AG04450 (cell line): ENCODE data around the gene ARHGAP26. TPM values are rescaled to one million over a fixed set of nuclear protein-coding genes. Genes with fewer than 3 reads are reported as not detected.

Source experiments
- CTCF ChIA-PET: fragments of 300-600, 350-600 bp; formaldehyde crosslinking; extraction: SDS; loops from one replicate; lab custom pipeline; 2022; ENCODE audit warnings: antibody characterized with exemption, inconsistent platforms; lab: Charles Lee
- POLR2A ChIA-PET: fragments of 350-600 bp; formaldehyde crosslinking; extraction: SDS; loops from one replicate; lab custom pipeline; 2021; ENCODE audit warnings: antibody characterized with exemption, inconsistent platforms; lab: Yijun Ruan, JAX
- DNase-seq: peaks from one replicate; pipeline ENCODE4 v3.0.0-alpha.2; 2011; ENCODE audit warnings: low read depth, low spot score
- H3K27ac ChIP-seq: one replicate; pipeline ENCODE4 v1.5.1; 2012; ENCODE audit warnings: low read depth, low read length, control low read depth
- H3K27me3 ChIP-seq: one replicate; pipeline ENCODE4 v1.6.0; 2012; ENCODE audit warnings: low read length; ENCODE audit not compliant: control insufficient read depth, insufficient read depth
- H3K4me3 ChIP-seq: 2 replicates; pipeline ENCODE4 v1.5.1; 2011; ENCODE audit warnings: mild to moderate bottlenecking, low read depth, low read length, control low read depth
- H3K9me3 ChIP-seq: 2 replicates; pipeline ENCODE4 v1.5.1; 2012; ENCODE audit warnings: low read length; ENCODE audit not compliant: control insufficient read depth, insufficient read depth
- CTCF ChIP-seq: IDR thresholded peaks from 2 replicates; pipeline ENCODE4 v1.5.1; 2011; ENCODE audit warnings: low read depth, low read length, control low read depth, inconsistent platforms
- polyA plus RNA-seq: library from polyadenylated mRNA; depleted of rRNA; stranded (reverse); fragments of >200 nt; gene quantifications from 2 replicates; pipeline ENCODE4 v1.2.3, GENCODE V29; 2011

ARHGAP26 gene
- polyA plus RNA-seq, 1 experiment = 0.56 TPM

DNA sequence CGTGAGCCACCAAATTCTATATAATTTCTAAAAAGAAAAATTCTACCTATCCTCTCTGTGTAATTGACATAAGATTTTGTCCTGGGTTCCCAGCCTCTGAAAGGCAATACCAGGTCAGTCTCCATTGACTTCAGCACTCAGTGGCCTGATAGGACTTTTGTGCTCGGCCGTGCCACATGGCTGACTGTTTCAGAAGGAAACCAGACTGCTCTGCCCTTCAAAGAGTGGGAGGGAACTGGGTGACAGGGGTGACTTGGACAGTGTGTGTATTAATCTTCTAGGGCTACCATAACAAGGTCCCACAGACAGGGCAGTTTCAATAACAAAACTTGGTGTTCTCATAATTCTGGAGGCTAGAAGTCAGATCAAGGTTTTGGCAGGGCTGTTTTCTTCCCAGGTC lies 43.0 kb downstream of the ARHGAP26 start:
- ChIA-PET POLR2A (no interaction called here), CTCF (interaction anchor here (0.6 to 2.3 kb wide), 2 partner anchors 100 to 201 kb away, joined by 6 to 7 read pairs; no protein-coding TSS in a partner anchor)
- no peak overlapping the region for H3K27ac ChIP-seq
- H3K9me3 ChIP-seq = no peaks in the 10 kb centered on the region
- no peak for TF ChIP-seq CTCF
- DNase-seq = no peak
- H3K27me3 ChIP-seq = peaks cover 3% of the 10 kb centered on the region
- no peak overlapping the region for H3K4me3 ChIP-seq

DNA sequence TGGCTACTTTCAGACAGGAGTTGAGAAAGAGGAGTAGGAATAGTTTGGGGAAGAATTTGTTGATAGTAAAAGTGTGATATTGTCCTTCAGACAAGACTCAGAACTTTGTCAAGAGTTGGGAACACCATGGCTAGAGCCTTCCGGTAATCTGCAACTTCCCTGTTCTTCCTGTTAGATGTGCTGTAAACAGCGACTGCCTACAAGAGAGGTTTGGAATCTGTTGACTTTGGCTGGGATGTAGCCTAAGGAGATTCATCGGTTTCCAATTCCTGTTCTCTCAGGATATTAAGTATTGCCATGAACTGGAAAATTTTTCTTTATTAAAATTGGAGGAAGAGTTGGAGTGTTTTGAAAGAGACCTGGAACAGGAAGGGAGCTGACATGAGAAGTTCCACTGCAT lies 43.9 kb downstream of the ARHGAP26 start:
- Histone ChIP-seq H3K27me3 (peaks cover 3% of the 10 kb centered on the region), H3K4me3 (no peak overlapping the region), H3K9me3 (no peaks in the 10 kb centered on the region), H3K27ac (no peak overlapping the region)
- ChIA-PET POLR2A (no interaction called here), CTCF (interaction anchor here (2.3 kb wide), 1 partner anchor 101 kb away, joined by 6 read pairs; no protein-coding TSS in a partner anchor)
- no peak for TF ChIP-seq CTCF
- no peak for DNase-seq

DNA sequence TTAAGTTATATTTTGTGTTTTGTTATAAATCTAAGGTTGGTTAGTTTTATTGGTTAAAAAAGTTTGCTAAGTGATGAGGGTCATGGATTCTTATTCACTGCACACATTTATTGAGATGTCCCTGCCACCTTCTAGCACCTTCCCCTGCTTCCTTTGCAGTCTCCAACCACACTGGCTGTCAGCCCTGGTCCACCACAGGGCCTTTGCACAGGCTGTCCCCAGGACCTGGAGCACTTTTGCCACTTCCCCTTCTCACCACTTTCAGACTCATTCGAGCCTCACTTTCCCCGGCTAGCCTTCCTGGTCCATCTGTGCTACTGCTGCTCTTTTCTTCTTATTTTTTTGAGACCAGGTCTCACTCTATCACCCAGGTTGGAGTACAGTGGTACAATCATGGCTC lies 45.3 kb downstream of the ARHGAP26 start:
- no peaks in the 10 kb centered on the region for H3K27me3 ChIP-seq
- ChIA-PET POLR2A (no interaction called here), CTCF (interaction anchor here (0.9 to 2.3 kb wide), 2 partner anchors 45 to 102 kb away, joined by 3 to 6 read pairs; partner anchors contain the start of gene ARHGAP26)
- H3K9me3 ChIP-seq = no peaks in the 10 kb centered on the region
- H3K27ac ChIP-seq = no peak overlapping the region
- H3K4me3 ChIP-seq = no peak overlapping the region
- no peak for DNase-seq
- TF ChIP-seq CTCF = no peak

DNA sequence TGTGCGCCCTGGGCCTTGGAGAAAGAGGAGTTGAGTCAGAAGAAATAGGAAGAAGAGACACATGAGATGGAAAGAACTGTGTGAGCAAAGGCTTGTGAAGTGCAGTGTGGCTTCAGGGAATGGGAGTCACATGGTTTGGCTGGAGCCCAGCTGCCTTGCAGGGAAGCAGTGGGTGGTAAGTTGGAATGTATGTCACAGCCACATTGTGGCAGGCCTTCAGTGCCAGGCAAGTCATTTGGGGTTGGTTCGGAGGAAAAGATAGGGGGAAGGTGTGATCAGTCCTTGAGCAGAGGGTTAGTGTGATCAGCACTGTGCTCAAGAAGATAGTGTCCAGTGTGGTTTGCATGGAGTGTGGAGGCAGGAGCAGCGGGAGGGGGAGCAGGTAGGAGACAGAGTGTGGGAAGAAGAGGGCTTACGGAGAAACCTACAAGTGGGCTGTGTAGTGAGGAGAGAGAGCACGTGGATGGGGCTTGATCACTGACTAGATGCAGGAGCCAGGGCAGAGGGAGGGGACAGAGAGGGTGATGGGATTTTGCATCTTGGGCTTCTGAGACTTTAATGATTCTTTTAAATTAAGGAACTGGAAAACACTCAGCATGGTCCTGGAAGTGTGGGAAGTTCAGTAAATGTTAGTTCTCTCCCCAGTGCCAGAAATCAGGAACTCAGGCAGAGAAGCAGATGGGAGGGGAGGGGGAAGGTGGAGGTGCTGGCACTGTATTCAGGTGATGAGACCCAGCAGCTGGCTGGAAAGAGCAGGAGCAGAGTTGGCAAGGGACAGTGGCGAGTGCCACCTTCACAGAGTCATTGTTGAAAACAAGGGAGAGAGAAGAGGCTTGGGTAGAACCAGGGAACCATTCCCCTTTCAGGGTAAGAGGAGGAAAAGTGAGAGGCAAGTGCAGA lies 46.6 kb downstream of the ARHGAP26 start:
- no peak for TF ChIP-seq CTCF
- Histone ChIP-seq H3K9me3 (no peaks in the 10 kb centered on the region), H3K4me3 (no peak overlapping the region), H3K27ac (no peak overlapping the region), H3K27me3 (no peaks in the 10 kb centered on the region)
- DNase-seq = no peak
- CTCF ChIA-PET = no interaction called here
- POLR2A ChIA-PET = no interaction called here

GRCh38 chr5:142817949-142818431 lies 47.8 kb downstream of the ARHGAP26 start:
- Histone ChIP-seq H3K4me3 (no peak overlapping the region), H3K27ac (no peak overlapping the region), H3K9me3 (no peaks in the 10 kb centered on the region), H3K27me3 (no peaks in the 10 kb centered on the region)
- TF ChIP-seq CTCF = no peak
- POLR2A ChIA-PET = no interaction called here
- DNase-seq = no peak
- CTCF ChIA-PET = interaction anchor here (0.7 to 1.3 kb wide), 4 partner anchors 47 to 105 kb away, joined by 3 to 4 read pairs (median 4); partner anchors contain the start of gene ARHGAP26
